WTC11 (cell line): ENCODE measurements around the gene SEMA6B. TPM values are rescaled to one million over a fixed set of nuclear protein-coding genes. Genes with fewer than 3 reads are reported as not detected.

Experiments used
- ATAC-seq: fragments of 200-7000 bp; cut with Tn5 transposase; 2 replicates; pipeline ENCODE4 v1.10.0; 2021; ENCODE audit warnings: mild to moderate bottlenecking, moderate library complexity
- CTCF ChIA-PET: fragments of 300-600 bp; sonication (Branson Sonifier 250); formaldehyde crosslinking; loops from one replicate; lab custom pipeline; 2021; ENCODE audit warnings: antibody characterized with exemption; lab: Charles Lee
- POLR2A ChIA-PET: fragments of 350-600 bp; sonication (Branson Sonifier 250); formaldehyde crosslinking; loops from one replicate; lab custom pipeline; 2021; ENCODE audit warnings: antibody characterized with exemption; lab: Charles Lee
- DNase-seq: peaks from one replicate; pipeline ENCODE4 v3.0.0; 2021; ENCODE audit warnings: low spot score
- H3K27ac Mint-ChIP-seq: 2 replicates; pipeline ENCODE4 v1.8.0; 2021; ENCODE audit warnings: mixed read lengths
- H3K27me3 Mint-ChIP-seq: 2 replicates; pipeline ENCODE4 v1.8.0; 2021; ENCODE audit warnings: low read depth, mild to moderate bottlenecking, moderate library complexity, mixed read lengths
- H3K36me3 Mint-ChIP-seq: 2 replicates; pipeline ENCODE4 v1.8.0; 2021; ENCODE audit warnings: mixed read lengths
- H3K4me1 Mint-ChIP-seq: 2 replicates; pipeline ENCODE4 v1.8.0; 2022; ENCODE audit warnings: mixed read lengths
- H3K4me3 Mint-ChIP-seq: 2 replicates; pipeline ENCODE4 v1.8.0; 2021; ENCODE audit warnings: mild to moderate bottlenecking, moderate library complexity, mixed read lengths
- H3K9me3 Mint-ChIP-seq: 2 replicates; pipeline ENCODE4 v1.8.0; 2021; ENCODE audit warnings: mixed read lengths
- ATF3 ChIP-seq: sonication (generic); formaldehyde crosslinking; conservative IDR thresholded peaks from 2 replicates; pipeline ENCODE4 v1.8.1; 2022; ENCODE audit warnings: mild to moderate bottlenecking, missing genetic modification reagents
- CREB1 ChIP-seq: sonication (generic); formaldehyde crosslinking; IDR thresholded peaks from 2 replicates; pipeline ENCODE4 v1.8.0; 2023; ENCODE audit warnings: mild to moderate bottlenecking, missing genetic modification reagents
- GABPB1 ChIP-seq: sonication (generic); formaldehyde crosslinking; IDR thresholded peaks from 2 replicates; pipeline ENCODE4 v1.8.1; 2023; ENCODE audit warnings: mild to moderate bottlenecking, missing genetic modification reagents
- MLX ChIP-seq: sonication (generic); formaldehyde crosslinking; IDR thresholded peaks from 2 replicates; pipeline ENCODE4 v1.8.1; 2023; ENCODE audit warnings: mild to moderate bottlenecking, missing genetic modification reagents, moderate library complexity
- PRDM15 ChIP-seq: sonication (generic); formaldehyde crosslinking; IDR thresholded peaks from 2 replicates; pipeline ENCODE4 v1.8.0; 2022; ENCODE audit warnings: missing genetic modification reagents
- SP1 ChIP-seq: sonication (generic); formaldehyde crosslinking; conservative IDR thresholded peaks from 2 replicates; pipeline ENCODE4 v1.8.1; 2022; ENCODE audit warnings: missing genetic modification reagents
- TEAD1 ChIP-seq: sonication (generic); formaldehyde crosslinking; IDR thresholded peaks from 2 replicates; pipeline ENCODE4 v1.8.0; 2022; ENCODE audit warnings: mild to moderate bottlenecking, missing genetic modification reagents
- ZBTB43 ChIP-seq: sonication (generic); formaldehyde crosslinking; IDR thresholded peaks from 2 replicates; pipeline ENCODE4 v1.8.1; 2023; ENCODE audit warnings: mild to moderate bottlenecking, missing genetic modification reagents
- ZNF121 ChIP-seq: sonication (generic); formaldehyde crosslinking; IDR thresholded peaks from 2 replicates; pipeline ENCODE4 v1.8.0; 2023; ENCODE audit warnings: missing genetic modification reagents
- ZNF532 ChIP-seq: fragments of 250-450 bp; sonication (Bioruptor Pico); IDR thresholded peaks from 2 replicates; pipeline ENCODE4 v1.9.0; 2021; ENCODE audit warnings: mild to moderate bottlenecking, borderline replicate concordance
- ZNF671 ChIP-seq: fragments of 250-450 bp; sonication (Bioruptor Pico); IDR thresholded peaks from 2 replicates; pipeline ENCODE4 v1.8.0; 2021; ENCODE audit warnings: mild to moderate bottlenecking
- total RNA-seq: library from RNA; stranded (reverse); gene quantifications from 3 replicates; pipeline ENCODE4 v1.2.3, GENCODE V29; 2021

SEMA6B gene
- total RNA-seq, 1 experiment from 2014 or later: 45.1 TPM

- H3K27ac Mint-ChIP-seq: no peak overlapping the region
- POLR2A ChIA-PET: no interaction called here
- H3K4me1 Mint-ChIP-seq: peaks cover 30% of the 10 kb centered on the region
- H3K4me3 Mint-ChIP-seq: peak overlapping the region; percentile 75
- no peaks in the 10 kb centered on the region for H3K9me3 Mint-ChIP-seq
- ATAC-seq: no peak
- CTCF ChIA-PET: interaction anchor here (0.5 to 3.6 kb wide), 12 partner anchors 7 to 57 kb away, joined by 3 to 32 read pairs (median 6); no protein-coding TSS in a partner anchor
- TF ChIP-seq GABPB1 (CRISPR knock-in tag) (no peak), TEAD1 (CRISPR knock-in tag) (no peak)
- peaks cover 24% of the 10 kb centered on the region for H3K27me3 Mint-ChIP-seq
- no peaks in the 10 kb centered on the region for H3K36me3 Mint-ChIP-seq
- no peak for DNase-seq
These were observed 19.9 kb upstream of the SEMA6B start for GRCh38 chr19:4579389-4579788.

GRCh38 chr19:4578552-4579248 lies 19.2 kb upstream of the SEMA6B start:
- ChIA-PET CTCF (interaction anchor here (1.2 to 14.6 kb wide), 8 partner anchors 11 to 58 kb away, joined by 4 to 217 read pairs (median 14); no protein-coding TSS in a partner anchor), POLR2A (no interaction called here)
- Mint-ChIP-seq H3K27ac (no peak overlapping the region), H3K9me3 (no peaks in the 10 kb centered on the region), H3K36me3 (no peaks in the 10 kb centered on the region), H3K4me1 (peaks cover 33% of the 10 kb centered on the region), H3K27me3 (peaks cover 24% of the 10 kb centered on the region), H3K4me3 (no peak overlapping the region)
- DNase-seq: no peak
- no peak for ATAC-seq
- TF ChIP-seq ZBTB43 (CRISPR knock-in tag) (no peak), ZNF121 (peak; percentile 44)

GRCh38 chr19:4577020-4577782 lies 17.7 kb upstream of the SEMA6B start:
- DNase-seq (no peak), ATAC-seq (peak; percentile 10)
- no peaks in the 10 kb centered on the region for H3K9me3 Mint-ChIP-seq
- H3K27me3 Mint-ChIP-seq: peaks cover 9% of the 10 kb centered on the region
- CTCF ChIA-PET: interaction anchor here (0.6 to 14.6 kb wide), 19 partner anchors 8 to 106 kb away, joined by 3 to 217 read pairs (median 7); partner anchors contain the start of genes HDGFL2, LRG1 and PLIN5
- TF ChIP-seq ZNF532 (CRISPR knock-in tag) (no peak), MLX (0 out of 2 replicates have a peak, but pooled peaks have one; percentile 37), ZNF671 (CRISPR knock-in tag) (no peak), PRDM15 (CRISPR knock-in tag) (peak; percentile 79), ATF3 (no peak), SP1 (CRISPR knock-in tag) (peak; percentile 63), TEAD1 (CRISPR knock-in tag) (no peak), CREB1 (CRISPR knock-in tag) (no peak), ZNF121 (no peak)
- POLR2A ChIA-PET: interaction anchor here (1.8 kb wide), 1 partner anchor 59 kb away, joined by 6 read pairs; no protein-coding TSS in a partner anchor
- H3K36me3 Mint-ChIP-seq: no peaks in the 10 kb centered on the region
- H3K27ac Mint-ChIP-seq: peak overlapping the region; percentile 63
- peaks cover 30% of the 10 kb centered on the region for H3K4me1 Mint-ChIP-seq
- H3K4me3 Mint-ChIP-seq: no peak overlapping the region
